GM23338 (cell line): ENCODE data around the gene GPRC5B. TPM values are rescaled to one million over a fixed set of nuclear protein-coding genes. Genes with fewer than 3 reads are reported as not detected.

Experiments
- ATAC-seq: fragments of 200-7000 bp; cut with Tn5 transposase; 3 replicates; pipeline ENCODE4 v1.9.1; 2020
- DNase-seq: peaks from one replicate; pipeline ENCODE4 v3.0.0-alpha.2; 2015; ENCODE audit warnings: low spot score
- H2AFZ ChIP-seq: fragments of 200-600 bp; sonication (generic); 2 replicates; pipeline ENCODE4 v1.8.0; 2016; ENCODE audit warnings: antibody characterized with exemption, mild to moderate bottlenecking, moderate library complexity
- H3F3A ChIP-seq: fragments of 200-600 bp; sonication (generic); replicated peaks from 2 replicates; pipeline ENCODE4 v1.8.0; 2017; ENCODE audit warnings: antibody characterized with exemption, mixed run types, low read depth
- H3K27ac ChIP-seq: fragments of 200-600 bp; sonication (generic); 2 replicates; pipeline ENCODE4 v1.6.1; 2016; ENCODE audit warnings: low read depth
- H3K27me3 ChIP-seq: fragments of 200-600 bp; sonication (generic); 2 replicates; pipeline ENCODE4 v1.8.0; 2016; ENCODE audit warnings: mild to moderate bottlenecking, mixed run types, moderate library complexity; ENCODE audit not compliant: insufficient read depth
- H3K36me3 ChIP-seq: fragments of 200-600 bp; sonication (generic); 2 replicates; pipeline ENCODE4 v1.8.0; 2016; ENCODE audit warnings: mild to moderate bottlenecking; ENCODE audit not compliant: insufficient read depth
- H3K4me1 ChIP-seq: fragments of 200-600 bp; sonication (generic); 2 replicates; pipeline ENCODE4 v1.8.0; 2016; ENCODE audit warnings: mild to moderate bottlenecking, moderate library complexity; ENCODE audit not compliant: insufficient read depth
- H3K4me2 ChIP-seq: fragments of 200-600 bp; sonication (generic); 2 replicates; pipeline ENCODE4 v1.7.1; 2017; ENCODE audit warnings: mixed run types
- H3K4me3 ChIP-seq: fragments of 200-600 bp; sonication (generic); 2 replicates; pipeline ENCODE4 v1.6.1; 2016; ENCODE audit warnings: mixed run types
- H3K79me2 ChIP-seq: fragments of 200-600 bp; sonication (generic); replicated peaks from 2 replicates; pipeline ENCODE4 v1.8.0; 2017; ENCODE audit warnings: mild to moderate bottlenecking; ENCODE audit not compliant: insufficient read depth
- H3K9me2 ChIP-seq: fragments of 200-600 bp; sonication (generic); 2 replicates; pipeline ENCODE4 v1.8.0; 2017; ENCODE audit not compliant: insufficient read depth
- H4K20me1 ChIP-seq: fragments of 200-600 bp; sonication (generic); replicated peaks from 2 replicates; pipeline ENCODE4 v1.8.0; 2017; ENCODE audit warnings: mild to moderate bottlenecking; ENCODE audit not compliant: insufficient read depth
- H3K27ac Mint-ChIP-seq: 2 replicates; pipeline ENCODE4 v1.8.0; 2020; ENCODE audit warnings: inconsistent platforms, mild to moderate bottlenecking, moderate library complexity, mixed read lengths
- H3K27me3 Mint-ChIP-seq: 3 replicates; pipeline ENCODE4 v1.8.0; 2022; ENCODE audit warnings: low read depth, mild to moderate bottlenecking, moderate library complexity, mixed read lengths, inconsistent platforms; ENCODE audit not compliant: insufficient read depth, poor library complexity
- H3K36me3 Mint-ChIP-seq: 3 replicates; pipeline ENCODE4 v1.8.0; 2021; ENCODE audit warnings: low read depth, mild to moderate bottlenecking, inconsistent platforms, moderate library complexity, mixed read lengths
- H3K4me1 Mint-ChIP-seq: 3 replicates; pipeline ENCODE4 v1.8.0; 2020; ENCODE audit warnings: mild to moderate bottlenecking, inconsistent platforms, mixed read lengths
- H3K4me3 Mint-ChIP-seq: 3 replicates; pipeline ENCODE4 v1.8.0; 2021; ENCODE audit warnings: moderate library complexity, mild to moderate bottlenecking, inconsistent platforms, mixed read lengths
- H3K9me3 Mint-ChIP-seq: 3 replicates; pipeline ENCODE4 v1.8.0; 2020; ENCODE audit warnings: moderate library complexity, mild to moderate bottlenecking, inconsistent platforms, mixed read lengths
- CREB1 ChIP-seq: fragments of 250-450 bp; sonication (Bioruptor Pico); IDR thresholded peaks from 2 replicates; pipeline ENCODE4 v1.5.0; 2020; ENCODE audit warnings: low read depth, mild to moderate bottlenecking, moderate library complexity
- EZH2 ChIP-seq: fragments of 200-600 bp; sonication (generic); IDR thresholded peaks from one replicate; pipeline ENCODE4 v1.8.0; 2017; ENCODE audit warnings: antibody characterized with exemption, mild to moderate bottlenecking, low read depth; ENCODE audit not compliant: unreplicated experiment
- EZH2phosphoT487 ChIP-seq: fragments of 200-600 bp; sonication (generic); IDR thresholded peaks from one replicate; pipeline ENCODE4 v1.8.1; 2018; ENCODE audit warnings: antibody characterized with exemption; ENCODE audit not compliant: unreplicated experiment
- JUNB ChIP-seq: IDR thresholded peaks from one replicate; pipeline ENCODE4 v1.6.1; 2016; ENCODE audit warnings: antibody characterized with exemption; ENCODE audit not compliant: unreplicated experiment
- NANOG ChIP-seq: IDR thresholded peaks from 2 replicates; pipeline ENCODE4 v1.6.1; 2016; ENCODE audit warnings: antibody characterized with exemption, borderline replicate concordance
- STAT1 ChIP-seq: IDR thresholded peaks from one replicate; pipeline ENCODE4 v1.6.1; 2016; ENCODE audit warnings: antibody characterized with exemption; ENCODE audit not compliant: unreplicated experiment
- ZNF114 ChIP-seq: fragments of 250-450 bp; sonication (Bioruptor Pico); IDR thresholded peaks from 2 replicates; pipeline ENCODE4 v1.5.0; 2020; ENCODE audit warnings: mild to moderate bottlenecking, moderate library complexity
- ZNF331 ChIP-seq: fragments of 250-450 bp; sonication (Bioruptor Pico); IDR thresholded peaks from 2 replicates; pipeline ENCODE4 v1.5.0; 2020; ENCODE audit warnings: low read depth, mild to moderate bottlenecking, moderate library complexity
- polyA plus RNA-seq: library from polyadenylated mRNA; unstranded; fragments of >200 nt; fragmentation: Nextera tagmentation; extraction: Ambion mirVana; gene quantifications from 2 replicates; pipeline ENCODE4 v1.2.1, GENCODE V29; 2016
- total RNA-seq: library from RNA; depleted of rRNA; stranded (reverse); fragments of >200 nt; shearing (Covaris generic); gene quantifications from 2 replicates; pipeline ENCODE4 v1.2.3, GENCODE V29; 2014
- TF ChIP-seq, protein P1 (sequence below): IDR thresholded peaks from 2 replicates; pipeline ENCODE4 v1.6.1; 2016; ENCODE audit warnings: antibody characterized with exemption
- TF ChIP-seq, protein P2 (sequence below): IDR thresholded peaks from one replicate; pipeline ENCODE4 v1.6.1; 2018; ENCODE audit warnings: antibody characterized with exemption; ENCODE audit not compliant: unreplicated experiment
- TF ChIP-seq, protein P3 (sequence below), 2 experiments: fragments of 200-600 bp in 1 of 2; sonication (generic) in 1 of 2; conservative IDR thresholded peaks; 2 replicates each; pipeline versions ENCODE4 v1.5.1 to v1.6.1; 2016 to 2017; ENCODE audit warnings: antibody characterized with exemption in 2 of 2, low read depth in 2 of 2, mild to moderate bottlenecking in 2 of 2, moderate library complexity in 1 of 2

The GPRC5B gene
- total and polyA plus RNA-seq, 2 experiments from 2014 or later, result 70.9 to 82.5 TPM

GRCh38 chr16:19911747-19912454 is 27.3 kb upstream of the GPRC5B start:
- H3K79me2 ChIP-seq, result no peaks in the 10 kb centered on the region
- Mint-ChIP-seq H3K36me3 (peaks cover 4% of the 10 kb centered on the region; the same call in 2 of the 3 replicates), H3K9me3 (peaks cover 5% of the 10 kb centered on the region; the same call in 2 of the 3 replicates), H3K27ac (no peak overlapping the region), H3K27me3 (peaks cover 13% of the 10 kb centered on the region), H3K4me1 (peaks cover 8% of the 10 kb centered on the region), H3K4me3 (no peak overlapping the region)
- no peak for DNase-seq
- no peaks in the 10 kb centered on the region for H3K9me2 ChIP-seq
- H3K27me3 ChIP-seq, result no peaks in the 10 kb centered on the region
- TF ChIP-seq CREB1 (CRISPR knock-in tag) (no peak), ZNF114 (CRISPR knock-in tag) (no peak), EZH2phosphoT487 (no peak), EZH2 (no peak), NANOG (no peak), ZNF331 (CRISPR knock-in tag) (no peak), STAT1 (no peak), JUNB (no peak)
- TF ChIP-seq, protein P1, sequence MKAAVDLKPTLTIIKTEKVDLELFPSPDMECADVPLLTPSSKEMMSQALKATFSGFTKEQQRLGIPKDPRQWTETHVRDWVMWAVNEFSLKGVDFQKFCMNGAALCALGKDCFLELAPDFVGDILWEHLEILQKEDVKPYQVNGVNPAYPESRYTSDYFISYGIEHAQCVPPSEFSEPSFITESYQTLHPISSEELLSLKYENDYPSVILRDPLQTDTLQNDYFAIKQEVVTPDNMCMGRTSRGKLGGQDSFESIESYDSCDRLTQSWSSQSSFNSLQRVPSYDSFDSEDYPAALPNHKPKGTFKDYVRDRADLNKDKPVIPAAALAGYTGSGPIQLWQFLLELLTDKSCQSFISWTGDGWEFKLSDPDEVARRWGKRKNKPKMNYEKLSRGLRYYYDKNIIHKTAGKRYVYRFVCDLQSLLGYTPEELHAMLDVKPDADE, result no peak
- TF ChIP-seq, protein P2, sequence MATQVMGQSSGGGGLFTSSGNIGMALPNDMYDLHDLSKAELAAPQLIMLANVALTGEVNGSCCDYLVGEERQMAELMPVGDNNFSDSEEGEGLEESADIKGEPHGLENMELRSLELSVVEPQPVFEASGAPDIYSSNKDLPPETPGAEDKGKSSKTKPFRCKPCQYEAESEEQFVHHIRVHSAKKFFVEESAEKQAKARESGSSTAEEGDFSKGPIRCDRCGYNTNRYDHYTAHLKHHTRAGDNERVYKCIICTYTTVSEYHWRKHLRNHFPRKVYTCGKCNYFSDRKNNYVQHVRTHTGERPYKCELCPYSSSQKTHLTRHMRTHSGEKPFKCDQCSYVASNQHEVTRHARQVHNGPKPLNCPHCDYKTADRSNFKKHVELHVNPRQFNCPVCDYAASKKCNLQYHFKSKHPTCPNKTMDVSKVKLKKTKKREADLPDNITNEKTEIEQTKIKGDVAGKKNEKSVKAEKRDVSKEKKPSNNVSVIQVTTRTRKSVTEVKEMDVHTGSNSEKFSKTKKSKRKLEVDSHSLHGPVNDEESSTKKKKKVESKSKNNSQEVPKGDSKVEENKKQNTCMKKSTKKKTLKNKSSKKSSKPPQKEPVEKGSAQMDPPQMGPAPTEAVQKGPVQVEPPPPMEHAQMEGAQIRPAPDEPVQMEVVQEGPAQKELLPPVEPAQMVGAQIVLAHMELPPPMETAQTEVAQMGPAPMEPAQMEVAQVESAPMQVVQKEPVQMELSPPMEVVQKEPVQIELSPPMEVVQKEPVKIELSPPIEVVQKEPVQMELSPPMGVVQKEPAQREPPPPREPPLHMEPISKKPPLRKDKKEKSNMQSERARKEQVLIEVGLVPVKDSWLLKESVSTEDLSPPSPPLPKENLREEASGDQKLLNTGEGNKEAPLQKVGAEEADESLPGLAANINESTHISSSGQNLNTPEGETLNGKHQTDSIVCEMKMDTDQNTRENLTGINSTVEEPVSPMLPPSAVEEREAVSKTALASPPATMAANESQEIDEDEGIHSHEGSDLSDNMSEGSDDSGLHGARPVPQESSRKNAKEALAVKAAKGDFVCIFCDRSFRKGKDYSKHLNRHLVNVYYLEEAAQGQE, result no peak
- TF ChIP-seq, protein P3, sequence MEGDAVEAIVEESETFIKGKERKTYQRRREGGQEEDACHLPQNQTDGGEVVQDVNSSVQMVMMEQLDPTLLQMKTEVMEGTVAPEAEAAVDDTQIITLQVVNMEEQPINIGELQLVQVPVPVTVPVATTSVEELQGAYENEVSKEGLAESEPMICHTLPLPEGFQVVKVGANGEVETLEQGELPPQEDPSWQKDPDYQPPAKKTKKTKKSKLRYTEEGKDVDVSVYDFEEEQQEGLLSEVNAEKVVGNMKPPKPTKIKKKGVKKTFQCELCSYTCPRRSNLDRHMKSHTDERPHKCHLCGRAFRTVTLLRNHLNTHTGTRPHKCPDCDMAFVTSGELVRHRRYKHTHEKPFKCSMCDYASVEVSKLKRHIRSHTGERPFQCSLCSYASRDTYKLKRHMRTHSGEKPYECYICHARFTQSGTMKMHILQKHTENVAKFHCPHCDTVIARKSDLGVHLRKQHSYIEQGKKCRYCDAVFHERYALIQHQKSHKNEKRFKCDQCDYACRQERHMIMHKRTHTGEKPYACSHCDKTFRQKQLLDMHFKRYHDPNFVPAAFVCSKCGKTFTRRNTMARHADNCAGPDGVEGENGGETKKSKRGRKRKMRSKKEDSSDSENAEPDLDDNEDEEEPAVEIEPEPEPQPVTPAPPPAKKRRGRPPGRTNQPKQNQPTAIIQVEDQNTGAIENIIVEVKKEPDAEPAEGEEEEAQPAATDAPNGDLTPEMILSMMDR (conservative IDR thresholded peaks at IDR 0.05; ENCODE audit: low read depth in 2 of 2), result no peak
- H3K36me3 ChIP-seq, result no peaks in the 10 kb centered on the region
- no peak overlapping the region for H3K4me2 ChIP-seq
- H3K4me1 ChIP-seq, result peaks cover 5% of the 10 kb centered on the region; the same call in 1 of the 2 replicates
- ATAC-seq, result peak; percentile 17; the same call in 2 of the 3 replicates
- H3K27ac ChIP-seq, result no peak overlapping the region
- H3K4me3 ChIP-seq, result no peak overlapping the region
- no peaks in the 10 kb centered on the region for H4K20me1 ChIP-seq
- H3F3A ChIP-seq, result no peaks in the 10 kb centered on the region
- H2AFZ ChIP-seq, result peak overlapping the region; percentile 52; the same call in 1 of the 2 replicates
